Measurements from ENCODE around the gene GPR55.

Gene GPR55

GRCh38 chr2:230865766-230866755, 59.0 kb downstream of the GPR55 start:
- no peak for DNase-seq

GRCh38 chr2:230865307-230865765, 59.7 kb downstream of the GPR55 start:
- no peak for DNase-seq

GRCh38 chr2:230864605-230865306, 60.3 kb downstream of the GPR55 start, which contains the start of gene ITM2C:
Gene ITM2C, plus strand, starts transcription at chr2:230864942. Its CDS starts 84 bp downstream, at chr2:230865026.
- DNase-seq, result peak; percentile 59 to 66

- DNase-seq, result no peak
Measured at GRCh38 chr2:230864122-230864604, 60.9 kb downstream of the GPR55 start.

GRCh38 chr2:230863442-230864121, 61.5 kb downstream of the GPR55 start:
- DNase-seq, result no peak

GRCh38 chr2:230863031-230863430, 62.0 kb downstream of the GPR55 start:
- no peak for DNase-seq

- DNase-seq, result no peak
Measured at GRCh38 chr2:230862292-230862691, 62.8 kb downstream of the GPR55 start.

- no peak for DNase-seq
Measured at GRCh38 chr2:230861552-230862255, 63.3 kb downstream of the GPR55 start.
